HCT116 (cell line): Measurements from ENCODE around the gene CCNK. TPM values are rescaled to one million over a fixed set of nuclear protein-coding genes. Genes with fewer than 3 reads are reported as not detected.

Experiments
- ATAC-seq: fragments of 200-7000 bp; cut with Tn5 transposase; 2 replicates; pipeline ENCODE4 v1.9.1; 2020; ENCODE audit warnings: mild to moderate bottlenecking, moderate library complexity
- BruUV-seq: library from RNA; stranded (reverse); fragments of 400-500 nt; replicated peaks from 2 replicates; lab custom pipeline; 2021; lab: Mats Ljungman, UMichigan
- CTCF ChIA-PET: fragments of 300-600 bp; sonication (Branson Sonifier 250); formaldehyde crosslinking; loops from one replicate; lab custom pipeline; 2021; ENCODE audit warnings: antibody characterized with exemption; lab: Charles Lee
- POLR2A ChIA-PET: fragments of 300-600, 350-600 bp; sonication (Branson Sonifier 250); formaldehyde crosslinking; loops from one replicate; lab custom pipeline; 2021; ENCODE audit warnings: antibody characterized with exemption; lab: Charles Lee
- RAD21 ChIA-PET, 2 experiments: fragments of 300-600 bp; sonication (Branson Sonifier 250); formaldehyde crosslinking; loops; one replicate each; lab custom pipeline; 2023; ENCODE audit warnings: low total read pairs in 2 of 2; ENCODE audit not compliant: uncharacterized antibody in 2 of 2, unreplicated experiment in 2 of 2, low non-redundant PET in 1 of 2; lab: Charles Lee
- DNase-seq: peaks from one replicate; pipeline ENCODE4 v3.0.0-alpha.2; 2010; ENCODE audit warnings: low read depth, low spot score
- H2AFZ ChIP-seq: fragments of 200-600 bp; shearing (Covaris generic), sonication (generic); 2 replicates; pipeline ENCODE4 v1.6.1; 2017; ENCODE audit warnings: low read depth, mixed run types, mixed read lengths, antibody characterized with exemption, low read length; ENCODE audit not compliant: poor library complexity, severe bottlenecking
- H3K27ac ChIP-seq: 2 replicates; pipeline ENCODE4 v1.5.1; 2012; ENCODE audit warnings: low read depth, low read length
- H3K27me3 ChIP-seq: fragments of 200-600 bp; sonication (generic); 2 replicates; pipeline ENCODE4 v1.6.1; 2016; ENCODE audit warnings: mixed run types, low read length, mixed read lengths; ENCODE audit not compliant: insufficient read depth
- H3K36me3 ChIP-seq, 2 experiments: fragments of 200-500 bp in 1 of 2; fragments of 200-600 bp in 1 of 2; sonication (Bioruptor generic) in 1 of 2; sonication (generic) in 1 of 2; 2 replicates each; pipeline versions ENCODE4 v1.5.1 to v1.6.1; 2014 to 2016; ENCODE audit warnings: low read length in 2 of 2, inconsistent platforms in 1 of 2, mixed read lengths in 1 of 2, mixed run types in 1 of 2; ENCODE audit not compliant: insufficient read depth in 2 of 2, control insufficient read depth in 1 of 2
- H3K4me1 ChIP-seq, 2 experiments: fragments of 200-600 bp in 1 of 2; sonication (generic) in 1 of 2; 2 replicates each; pipeline versions ENCODE4 v1.5.1 to v1.6.1; 2012 to 2017; ENCODE audit warnings: low read length in 2 of 2, inconsistent platforms in 1 of 2, mild to moderate bottlenecking in 1 of 2, mixed read lengths in 1 of 2, mixed run types in 1 of 2, moderate library complexity in 1 of 2; ENCODE audit not compliant: insufficient read depth in 2 of 2, control insufficient read depth in 1 of 2
- H3K4me2 ChIP-seq: fragments of 200-600 bp; sonication (generic); 2 replicates; pipeline ENCODE4 v1.6.1; 2017; ENCODE audit warnings: mixed run types, low read length, mixed read lengths
- H3K4me3 ChIP-seq, 2 experiments: fragments of 200-600 bp in 1 of 2; sonication (generic) in 1 of 2; replicated peaks in 1 of 2; 2 replicates each; pipeline ENCODE4 v1.5.1; 2011 to 2016; ENCODE audit warnings: low read length in 2 of 2, control low read depth in 1 of 2, low read depth in 1 of 2, mild to moderate bottlenecking in 1 of 2, mixed read lengths in 1 of 2, mixed run types in 1 of 2
- H3K79me2 ChIP-seq: fragments of 200-600 bp; sonication (generic); 2 replicates; pipeline ENCODE4 v1.6.1; 2017; ENCODE audit warnings: mild to moderate bottlenecking, mixed run types, low read length, moderate library complexity, mixed read lengths; ENCODE audit not compliant: insufficient read depth
- H3K9ac ChIP-seq: fragments of 200-600 bp; sonication (generic); 2 replicates; pipeline ENCODE4 v1.6.1; 2016; ENCODE audit warnings: low read length, mixed read lengths
- H3K9me2 ChIP-seq: fragments of 200-600 bp; sonication (generic), shearing (Covaris generic); 2 replicates; pipeline ENCODE4 v1.6.1; 2017; ENCODE audit warnings: mixed run types, mild to moderate bottlenecking, moderate library complexity; ENCODE audit not compliant: insufficient read depth
- H3K9me3 ChIP-seq, 2 experiments: fragments of 200-500 bp in 1 of 2; fragments of 200-600 bp in 1 of 2; sonication (Bioruptor generic) in 1 of 2; sonication (generic) in 1 of 2; 2 replicates each; pipeline ENCODE4 v1.6.1; 2014 to 2017; ENCODE audit warnings: low read length in 2 of 2, mixed read lengths in 2 of 2, inconsistent platforms in 1 of 2, low read depth in 1 of 2, mild to moderate bottlenecking in 1 of 2, mixed run types in 1 of 2, moderate library complexity in 1 of 2; ENCODE audit not compliant: control insufficient read depth in 1 of 2, insufficient read depth in 1 of 2
- H4K20me1 ChIP-seq: fragments of 200-600 bp; sonication (generic), shearing (Covaris generic); 2 replicates; pipeline ENCODE4 v1.6.1; 2017; ENCODE audit warnings: mixed run types, mild to moderate bottlenecking, moderate library complexity; ENCODE audit not compliant: insufficient read depth
- CBX3 ChIP-seq: IDR thresholded peaks from 2 replicates; pipeline ENCODE4 v1.6.1; 2012; ENCODE audit warnings: low read depth
- CEBPB ChIP-seq: IDR thresholded peaks from 2 replicates; pipeline ENCODE4 v1.6.1; 2012; ENCODE audit warnings: low read depth
- CTCF ChIP-seq, 3 experiments: fragments of 200-600 bp in 1 of 3; sonication (generic) in 1 of 3; IDR thresholded peaks in 2 of 3; conservative IDR thresholded peaks in 1 of 3; 2 replicates each; pipeline ENCODE4 v1.5.1; 2012 to 2017; ENCODE audit warnings: low read depth in 2 of 3, low read length in 2 of 3, antibody characterized with exemption in 1 of 3, borderline replicate concordance in 1 of 3, control low read depth in 1 of 3, mild to moderate bottlenecking in 1 of 3, mixed read lengths in 1 of 3, mixed run types in 1 of 3, moderate library complexity in 1 of 3; ENCODE audit not compliant: insufficient read depth in 1 of 3
- EGR1 ChIP-seq: IDR thresholded peaks from 2 replicates; pipeline ENCODE4 v1.6.1; 2012; ENCODE audit warnings: low read depth
- ELF1 ChIP-seq: IDR thresholded peaks from 2 replicates; pipeline ENCODE4 v1.6.1; 2012; ENCODE audit warnings: low read depth, borderline replicate concordance
- EZH2 ChIP-seq: fragments of 200-600 bp; sonication (generic); IDR thresholded peaks from 2 replicates; pipeline ENCODE4 v1.6.1; 2017; ENCODE audit warnings: antibody characterized with exemption, mixed run types
- EZH2phosphoT487 ChIP-seq: fragments of 200-600 bp; IDR thresholded peaks from 2 replicates; pipeline ENCODE4 v1.6.1; 2018; ENCODE audit warnings: antibody characterized with exemption, borderline replicate concordance
- FOSL1 ChIP-seq: IDR thresholded peaks from 2 replicates; pipeline ENCODE4 v1.6.1; 2012; ENCODE audit warnings: low read depth
- JUND ChIP-seq: IDR thresholded peaks from 2 replicates; pipeline ENCODE4 v1.6.1; 2012
- MAX ChIP-seq: IDR thresholded peaks from 2 replicates; pipeline ENCODE4 v1.6.1; 2012
- POLR2A ChIP-seq: IDR thresholded peaks from 2 replicates; pipeline ENCODE4 v1.7.0; 2011; ENCODE audit warnings: borderline replicate concordance; ENCODE audit not compliant: insufficient read depth, insufficient read length; ENCODE audit errors: extremely low read depth
- POLR2AphosphoS5 ChIP-seq: IDR thresholded peaks from 2 replicates; pipeline ENCODE4 v1.6.1; 2011; ENCODE audit warnings: mild to moderate bottlenecking, low read depth, low read length, moderate library complexity
- RAD21 ChIP-seq: IDR thresholded peaks from 2 replicates; pipeline ENCODE4 v1.6.1; 2012; ENCODE audit warnings: low read depth, mild to moderate bottlenecking
- SP1 ChIP-seq: IDR thresholded peaks from 2 replicates; pipeline ENCODE4 v1.6.1; 2012; ENCODE audit warnings: low read depth
- SRF ChIP-seq: IDR thresholded peaks from 2 replicates; pipeline ENCODE4 v1.6.1; 2012; ENCODE audit warnings: low read depth
- TCF7L2 ChIP-seq: IDR thresholded peaks from 2 replicates; pipeline ENCODE4 v1.7.0; 2011; ENCODE audit warnings: borderline replicate concordance, inconsistent platforms; ENCODE audit not compliant: insufficient read depth, insufficient read length; ENCODE audit errors: extremely low read depth
- ZFX ChIP-seq: fragments of 450-650 bp; IDR thresholded peaks from 2 replicates; pipeline ENCODE4 v1.6.1; 2017
- ZNF274 ChIP-seq: fragments of 200-500 bp; sonication (Bioruptor generic); IDR thresholded peaks from 2 replicates; pipeline ENCODE4 v1.6.1; 2014; ENCODE audit warnings: mild to moderate bottlenecking, low read depth, low read length, inconsistent platforms
- intact Hi-C: fragments of 100-400 bp; cut with micrococcal nuclease; formaldehyde crosslinking; loops from 2 replicates; pipeline ENCODE4 v1.10.0; 2022
- total RNA-seq: library from RNA; stranded (reverse); gene quantifications from one replicate; pipeline ENCODE4 v1.2.1, GENCODE V29; 2021; ENCODE audit not compliant: unreplicated experiment
- TF ChIP-seq, protein P1 (sequence below): IDR thresholded peaks from 2 replicates; pipeline ENCODE4 v1.6.1; 2012
- TF ChIP-seq, protein P2 (sequence below): IDR thresholded peaks from 2 replicates; pipeline ENCODE4 v1.6.1; 2011; ENCODE audit warnings: mild to moderate bottlenecking, low read length, moderate library complexity; ENCODE audit not compliant: insufficient replicate concordance; ENCODE audit errors: extremely low read depth

The CCNK gene
- total RNA-seq, 1 experiment from 2014 or later: 68.2 TPM

GRCh38 chr14:99451234-99451633 lies 30.0 kb upstream of the CCNK start:
- POLR2A ChIA-PET: no interaction called here
- Histone ChIP-seq H2AFZ (no peak overlapping the region), H3K27me3 (no peaks in the 10 kb centered on the region), H4K20me1 (no peaks in the 10 kb centered on the region), H3K79me2 (no peaks in the 10 kb centered on the region), H3K9me2 (no peaks in the 10 kb centered on the region), H3K27ac (no peak overlapping the region), H3K4me1 (no peaks in the 10 kb centered on the region), H3K4me3 (no peak overlapping the region), H3K36me3 (peaks cover 0 to 2% of the 10 kb centered on the region in 2 experiments; a peak in 1 of 4 replicates), H3K9ac (no peak overlapping the region), H3K4me2 (no peak overlapping the region), H3K9me3 (no peaks in the 10 kb centered on the region)
- ATAC-seq (no peak), DNase-seq (no peak)
- no TSS peak for BruUV-seq
- CTCF ChIA-PET: no interaction called here
- TF ChIP-seq ZNF274 (no peak), FOSL1 (no peak), ZFX (no peak), EZH2 (no peak), SRF (no peak), POLR2AphosphoS5 (no peak), EGR1 (no peak), EZH2phosphoT487 (no peak), MAX (no peak), RAD21 (no peak), ELF1 (no peak), TCF7L2 (no peak), CBX3 (no peak), SP1 (no peak), CEBPB (no peak), JUND (no peak), CTCF (IDR thresholded peaks at IDR 0.05 in 2 of 3, conservative IDR thresholded peaks at IDR 0.05 in 1 of 3; ENCODE audit: borderline replicate concordance in 1 of 3, insufficient read depth in 1 of 3, low read depth in 2 of 3, low read length in 2 of 3) (no peak), POLR2A (no peak)
- TF ChIP-seq, protein P1, sequence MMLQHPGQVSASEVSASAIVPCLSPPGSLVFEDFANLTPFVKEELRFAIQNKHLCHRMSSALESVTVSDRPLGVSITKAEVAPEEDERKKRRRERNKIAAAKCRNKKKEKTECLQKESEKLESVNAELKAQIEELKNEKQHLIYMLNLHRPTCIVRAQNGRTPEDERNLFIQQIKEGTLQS: no peak
- TF ChIP-seq, protein P2, sequence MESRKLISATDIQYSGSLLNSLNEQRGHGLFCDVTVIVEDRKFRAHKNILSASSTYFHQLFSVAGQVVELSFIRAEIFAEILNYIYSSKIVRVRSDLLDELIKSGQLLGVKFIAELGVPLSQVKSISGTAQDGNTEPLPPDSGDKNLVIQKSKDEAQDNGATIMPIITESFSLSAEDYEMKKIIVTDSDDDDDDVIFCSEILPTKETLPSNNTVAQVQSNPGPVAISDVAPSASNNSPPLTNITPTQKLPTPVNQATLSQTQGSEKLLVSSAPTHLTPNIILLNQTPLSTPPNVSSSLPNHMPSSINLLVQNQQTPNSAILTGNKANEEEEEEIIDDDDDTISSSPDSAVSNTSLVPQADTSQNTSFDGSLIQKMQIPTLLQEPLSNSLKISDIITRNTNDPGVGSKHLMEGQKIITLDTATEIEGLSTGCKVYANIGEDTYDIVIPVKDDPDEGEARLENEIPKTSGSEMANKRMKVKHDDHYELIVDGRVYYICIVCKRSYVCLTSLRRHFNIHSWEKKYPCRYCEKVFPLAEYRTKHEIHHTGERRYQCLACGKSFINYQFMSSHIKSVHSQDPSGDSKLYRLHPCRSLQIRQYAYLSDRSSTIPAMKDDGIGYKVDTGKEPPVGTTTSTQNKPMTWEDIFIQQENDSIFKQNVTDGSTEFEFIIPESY: no peak
- RAD21 ChIA-PET: no interaction called here
- intact Hi-C loops: no loop called here
